ENCODE data around the gene TYMS.

TYMS gene

GRCh38 chr18:644395-645004, 13.0 kb upstream of the TYMS start:
- DNase-seq (ENCODE audit: low spot score) = no peak

GRCh38 chr18:647304-647703, 10.1 kb upstream of the TYMS start:
- DNase-seq (ENCODE audit: low spot score) = no peak

DNA sequence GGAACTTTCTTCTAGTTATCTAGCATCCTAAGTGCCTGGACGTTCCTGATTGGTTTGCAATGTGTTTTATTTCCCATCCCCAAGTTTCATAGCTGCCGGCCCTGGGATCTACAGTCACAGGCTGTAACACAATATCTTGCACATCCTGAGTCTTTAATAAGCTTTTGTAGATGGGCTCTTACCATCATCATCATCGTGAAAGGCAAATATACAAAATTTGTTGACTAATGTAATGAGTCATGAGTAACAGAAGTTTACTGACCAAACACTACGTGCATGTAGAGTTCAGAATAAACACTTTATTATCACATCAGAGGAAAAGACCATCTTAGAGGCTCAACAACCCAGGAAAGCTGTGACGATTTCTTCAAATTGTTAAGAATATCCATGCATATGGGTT, 8.1 kb upstream of the TYMS start:
- DNase-seq (ENCODE audit: low spot score) = no peak

GRCh38 chr18:650428-650858, 7.0 kb upstream of the TYMS start:
- DNase-seq (ENCODE audit: low spot score) = no peak

GRCh38 chr18:652131-652530, 5.3 kb upstream of the TYMS start:
- no peak for DNase-seq (ENCODE audit: low spot score)

DNA sequence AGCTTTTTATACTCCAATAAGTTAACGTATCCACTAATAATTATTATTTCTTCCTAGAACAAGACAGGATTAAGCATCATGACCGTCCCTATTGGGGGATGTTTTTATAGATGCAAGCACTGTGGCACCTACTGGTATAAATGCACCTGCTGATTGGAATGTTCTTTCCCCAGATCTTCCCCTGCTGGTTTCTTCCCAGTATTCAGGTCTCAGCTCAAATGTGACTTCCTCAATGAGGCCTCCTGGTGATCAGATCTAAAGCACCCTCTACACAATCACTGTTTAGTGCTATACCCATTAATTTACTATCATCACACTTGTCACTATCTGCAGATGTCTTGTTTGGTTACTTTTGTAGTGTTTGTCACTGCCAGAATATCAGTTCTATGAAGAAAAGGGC, 3.9 kb upstream of the TYMS start:
- DNase-seq (ENCODE audit: low spot score) = no peak

- DNase-seq (ENCODE audit: low spot score) = no peak
These were observed 2.9 kb upstream of the TYMS start for GRCh38 chr18:654601-655000.

GRCh38 chr18:655445-655844, 2.0 kb upstream of the TYMS start:
- DNase-seq (ENCODE audit: low spot score) = no peak

DNA sequence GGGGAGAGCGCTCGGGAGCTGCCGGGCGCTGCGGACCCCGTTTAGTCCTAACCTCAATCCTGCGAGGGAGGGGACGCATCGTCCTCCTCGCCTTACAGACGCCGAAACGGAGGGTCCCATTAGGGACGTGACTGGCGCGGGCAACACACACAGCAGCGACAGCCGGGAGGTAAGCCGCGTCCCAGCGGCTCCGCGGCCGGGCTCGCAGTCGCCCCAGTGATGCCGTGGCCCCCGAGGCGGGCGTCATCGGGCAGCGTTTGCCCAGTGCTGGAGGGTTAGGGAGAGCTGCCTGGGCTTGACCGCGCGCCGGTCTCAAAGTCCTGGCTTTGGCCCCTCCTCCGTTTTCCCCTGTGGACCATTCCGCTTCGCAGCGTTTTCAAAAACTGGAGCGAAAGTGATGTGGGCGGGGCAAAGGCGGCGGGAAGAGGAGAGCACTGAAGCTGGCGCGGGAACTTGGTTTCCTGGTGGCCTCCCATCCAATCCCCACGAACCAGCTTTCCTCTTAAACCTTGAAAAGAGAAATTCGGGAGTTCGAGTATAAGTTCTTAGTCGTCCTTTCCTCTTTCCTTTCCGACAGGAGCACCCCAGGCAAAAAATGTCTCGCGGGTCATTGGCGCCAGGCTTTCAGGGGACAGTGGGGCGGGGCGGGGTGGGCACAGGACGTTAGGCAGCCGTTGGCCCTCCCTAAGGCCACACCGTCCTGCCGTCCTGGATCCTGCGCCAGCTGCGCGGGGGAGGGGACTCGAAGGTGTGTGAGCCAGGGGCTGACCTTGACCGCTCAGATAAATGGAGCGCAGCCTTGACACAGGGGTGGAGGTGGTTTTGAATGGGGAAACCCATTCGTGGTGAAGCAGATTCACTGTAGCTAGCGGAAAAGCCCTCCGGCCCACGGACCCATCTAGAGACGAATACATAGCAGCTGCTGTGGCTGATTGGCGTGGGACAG, 821 bp downstream of the TYMS start:
- peak; percentile 95 for DNase-seq (ENCODE audit: low spot score)

DNA sequence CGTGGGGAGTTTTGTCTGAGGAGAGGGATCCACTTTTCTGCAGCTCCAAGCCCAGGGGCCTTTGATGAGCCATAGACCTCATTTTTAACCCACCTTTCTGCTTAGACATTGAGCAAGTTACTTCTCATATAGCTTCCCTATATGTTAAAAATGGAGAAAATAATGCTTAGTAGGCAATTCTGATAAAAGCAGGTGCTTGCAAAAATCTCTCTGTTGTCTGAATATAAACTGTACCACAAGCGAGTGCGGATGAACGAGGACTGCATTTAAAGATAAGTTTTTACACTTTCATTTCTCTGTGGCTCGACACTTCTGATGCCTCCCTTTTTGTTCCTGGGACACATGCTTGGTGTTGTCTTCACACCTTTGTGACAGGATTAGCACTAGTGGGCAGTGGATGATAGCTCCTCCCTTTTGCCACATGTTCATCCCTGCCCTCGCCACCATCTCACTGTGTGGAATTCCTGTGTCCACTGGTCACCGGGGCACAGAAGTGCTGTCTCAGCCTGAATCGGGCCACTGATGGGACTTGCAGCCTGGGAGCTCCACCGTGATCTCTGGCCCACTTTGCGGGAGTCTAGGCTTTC, 1.6 kb downstream of the TYMS start:
- no peak for DNase-seq (ENCODE audit: low spot score)

DNA sequence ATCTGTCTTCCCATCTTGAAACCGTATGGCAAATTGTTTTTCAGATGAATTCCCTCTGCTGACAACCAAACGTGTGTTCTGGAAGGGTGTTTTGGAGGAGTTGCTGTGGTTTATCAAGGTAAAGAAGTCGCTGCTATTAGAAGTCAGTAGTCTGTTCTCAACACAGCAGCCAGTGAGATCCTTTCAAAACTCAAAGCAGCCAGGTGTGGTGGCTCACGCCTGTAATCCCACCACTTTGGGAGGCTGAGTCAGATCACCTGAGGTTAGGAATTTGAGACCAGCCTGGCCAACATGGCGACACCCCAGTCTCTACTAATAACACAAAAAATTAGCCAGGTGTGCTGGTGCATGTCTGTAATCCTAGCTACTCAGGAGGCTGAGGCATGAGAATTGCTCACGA, 2.1 kb downstream of the TYMS start:
- no peak for DNase-seq (ENCODE audit: low spot score)

GRCh38 chr18:662197-662596, 4.7 kb downstream of the TYMS start:
- DNase-seq (ENCODE audit: low spot score) = no peak

GRCh38 chr18:666177-666576, 8.7 kb downstream of the TYMS start:
- DNase-seq (ENCODE audit: low spot score) = no peak

DNA sequence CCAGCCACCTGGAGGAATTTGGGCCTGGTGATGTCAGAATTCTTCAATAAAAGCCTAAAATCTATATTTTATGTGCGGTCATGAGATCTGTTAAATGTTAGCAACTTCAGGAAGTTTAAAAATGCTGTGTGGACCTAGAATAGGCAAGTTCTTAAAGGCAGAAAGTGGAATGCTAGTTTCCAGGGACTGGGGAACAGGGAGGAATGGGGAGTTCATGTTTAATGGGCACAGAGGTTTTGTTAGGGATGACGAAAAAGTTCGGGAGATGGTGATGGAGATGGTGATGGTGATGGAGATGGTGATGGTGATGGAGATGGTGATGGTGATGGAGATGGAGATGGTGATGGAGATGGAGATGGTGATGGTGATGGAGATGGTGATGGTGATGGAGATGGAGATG, 9.2 kb downstream of the TYMS start:
- no peak for DNase-seq (ENCODE audit: low spot score)

GRCh38 chr18:668260-668659, 10.8 kb downstream of the TYMS start:
- DNase-seq (ENCODE audit: low spot score) = no peak

- DNase-seq (ENCODE audit: low spot score) = no peak
These were observed 11.6 kb downstream of the TYMS start for GRCh38 chr18:669077-669476.

DNA sequence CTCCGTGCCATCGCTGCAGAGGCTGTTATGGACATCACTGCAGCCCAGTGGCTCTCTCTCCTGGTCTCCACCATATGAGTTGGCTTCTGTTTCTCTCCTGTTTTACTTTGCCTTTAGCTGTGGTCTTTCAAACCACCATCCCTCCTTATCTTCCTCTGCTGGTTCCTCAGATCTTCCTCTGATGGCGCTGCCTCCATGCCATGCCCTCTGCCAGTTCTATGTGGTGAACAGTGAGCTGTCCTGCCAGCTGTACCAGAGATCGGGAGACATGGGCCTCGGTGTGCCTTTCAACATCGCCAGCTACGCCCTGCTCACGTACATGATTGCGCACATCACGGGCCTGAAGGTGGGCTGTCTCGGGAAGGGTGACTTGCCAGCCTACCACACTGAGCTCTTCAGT, 13.1 kb downstream of the TYMS start:
- DNase-seq (ENCODE audit: low spot score) = no peak

DNA sequence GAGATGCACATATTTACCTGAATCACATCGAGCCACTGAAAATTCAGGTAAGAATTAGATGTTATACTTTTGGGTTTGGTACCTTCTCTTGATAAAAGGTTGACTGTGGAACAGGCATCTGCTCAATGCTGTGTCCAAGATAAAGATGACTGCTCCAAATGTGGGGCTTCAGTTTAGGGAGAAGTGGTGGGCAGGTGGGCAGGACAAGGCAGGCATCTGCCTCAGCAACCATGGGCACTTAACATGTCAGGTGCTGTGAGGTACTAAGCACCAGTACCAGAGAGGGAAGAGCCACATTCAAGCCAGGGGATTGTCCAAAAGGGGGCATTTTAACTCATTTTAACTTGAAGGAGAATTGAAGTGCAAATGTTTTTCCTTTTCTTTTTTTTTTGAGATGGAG, 14.0 kb downstream of the TYMS start:
- no peak for DNase-seq (ENCODE audit: low spot score)

DNA sequence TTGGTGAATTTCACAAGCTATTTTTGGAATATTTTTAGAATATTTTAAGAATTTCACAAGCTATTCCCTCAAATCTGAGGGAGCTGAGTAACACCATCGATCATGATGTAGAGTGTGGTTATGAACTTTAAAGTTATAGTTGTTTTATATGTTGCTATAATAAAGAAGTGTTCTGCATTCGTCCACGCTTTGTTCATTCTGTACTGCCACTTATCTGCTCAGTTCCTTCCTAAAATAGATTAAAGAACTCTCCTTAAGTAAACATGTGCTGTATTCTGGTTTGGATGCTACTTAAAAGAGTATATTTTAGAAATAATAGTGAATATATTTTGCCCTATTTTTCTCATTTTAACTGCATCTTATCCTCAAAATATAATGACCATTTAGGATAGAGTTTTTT, 15.9 kb downstream of the TYMS start:
- DNase-seq (ENCODE audit: low spot score) = no peak

DNA sequence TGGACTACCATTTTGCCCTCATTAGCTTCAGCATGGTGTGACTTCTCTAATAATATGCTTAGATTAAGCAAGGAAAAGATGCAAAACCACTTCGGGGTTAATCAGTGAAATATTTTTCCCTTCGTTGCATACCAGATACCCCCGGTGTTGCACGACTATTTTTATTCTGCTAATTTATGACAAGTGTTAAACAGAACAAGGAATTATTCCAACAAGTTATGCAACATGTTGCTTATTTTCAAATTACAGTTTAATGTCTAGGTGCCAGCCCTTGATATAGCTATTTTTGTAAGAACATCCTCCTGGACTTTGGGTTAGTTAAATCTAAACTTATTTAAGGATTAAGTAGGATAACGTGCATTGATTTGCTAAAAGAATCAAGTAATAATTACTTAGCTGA, 16.3 kb downstream of the TYMS start:
- DNase-seq (ENCODE audit: low spot score) = no peak

DNA sequence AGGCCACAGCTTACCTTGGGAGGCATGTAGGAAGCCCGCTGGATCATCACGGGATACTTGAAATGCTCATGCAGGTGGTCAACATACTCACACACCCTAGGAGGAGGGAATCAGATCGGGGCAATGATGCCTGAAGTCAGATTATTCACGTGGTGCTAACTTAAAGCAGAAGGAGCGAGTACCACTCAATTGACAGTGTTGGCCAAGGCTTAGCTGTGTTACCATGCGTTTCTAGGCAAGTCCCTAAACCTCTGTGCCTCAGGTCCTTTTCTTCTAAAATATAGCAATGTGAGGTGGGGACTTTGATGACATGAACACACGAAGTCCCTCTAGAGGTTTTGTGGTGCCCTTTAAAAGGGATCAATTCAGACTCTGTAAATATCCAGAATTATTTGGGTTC, 17.9 kb downstream of the TYMS start:
- DNase-seq (ENCODE audit: low spot score) = no peak

DNA sequence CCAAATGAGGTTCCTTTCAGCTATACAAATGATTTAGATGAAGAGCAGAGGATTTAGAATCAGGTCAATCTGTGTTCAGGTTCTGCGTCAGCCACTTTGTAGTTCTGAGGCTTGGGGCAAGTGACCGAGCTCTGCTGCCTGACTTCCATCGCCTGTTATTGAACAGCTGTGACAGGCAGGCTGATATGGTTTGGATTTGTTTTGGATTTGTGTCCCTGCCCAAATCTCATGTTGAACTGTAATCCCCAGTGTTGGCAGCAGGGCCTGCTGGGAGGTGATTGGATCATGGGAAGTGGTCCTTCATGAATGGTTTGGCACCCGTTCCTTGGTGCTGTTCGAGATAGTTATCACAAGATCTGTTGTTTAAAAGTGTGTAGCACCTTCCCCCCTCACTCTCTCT, 18.6 kb downstream of the TYMS start:
- DNase-seq (ENCODE audit: low spot score) = no peak

- no peak for DNase-seq (ENCODE audit: low spot score)
These were observed 19.3 kb downstream of the TYMS start for GRCh38 chr18:676736-677135.
